OCI-LY3 (cell line): ENCODE data around the gene FRMD4A.
A peak's percentile ranks its signal among the peaks of the same experiment; 100 is the strongest.

Source experiments
- H2AFZ ChIP-seq: fragments of 200-600, 300-600 bp; shearing (Covaris generic); 2 replicates; pipeline ENCODE4 v1.6.0; 2014; ENCODE audit warnings: antibody characterized with exemption, low read depth, low read length
- H3K27ac ChIP-seq: fragments of 200-600, 300-600 bp; sonication (generic); 2 replicates; pipeline ENCODE4 v1.5.1; 2014; ENCODE audit warnings: mild to moderate bottlenecking, low read length, moderate library complexity, mixed read lengths
- H3K27me3 ChIP-seq: fragments of 200-600, 300-600 bp; sonication (generic); 2 replicates; pipeline ENCODE4 v1.6.1; 2014; ENCODE audit warnings: low read depth, low read length, mixed read lengths
- H3K36me3 ChIP-seq: fragments of 200-600, 300-600 bp; sonication (generic); replicated peaks from 2 replicates; pipeline ENCODE3; 2014; ENCODE audit warnings: low read depth, low read length, mixed read lengths
- H3K4me1 ChIP-seq: fragments of 300-600, 200-600 bp; sonication (generic); 2 replicates; pipeline ENCODE4 v1.6.1; 2014; ENCODE audit warnings: low read length, mixed read lengths
- H3K4me2 ChIP-seq: fragments of 200-600, 300-600 bp; sonication (generic); 2 replicates; pipeline ENCODE4 v1.6.1; 2014; ENCODE audit warnings: low read length, mixed read lengths
- H3K4me3 ChIP-seq: fragments of 300-600, 200-600 bp; sonication (generic); 2 replicates; pipeline ENCODE4 v1.5.1; 2014; ENCODE audit warnings: antibody characterized with exemption, mild to moderate bottlenecking, low read length, moderate library complexity
- H3K79me2 ChIP-seq: fragments of 300-600, 200-600 bp; shearing (Covaris generic); 2 replicates; pipeline ENCODE4 v1.6.1; 2014; ENCODE audit warnings: mild to moderate bottlenecking, low read length, mixed read lengths
- H3K9ac ChIP-seq: fragments of 300-600, 200-600 bp; shearing (Covaris generic); 2 replicates; pipeline ENCODE4 v1.6.0; 2014; ENCODE audit warnings: mild to moderate bottlenecking, low read length, moderate library complexity
- H3K9me3 ChIP-seq: fragments of 200-600, 300-600 bp; shearing (Covaris generic); 2 replicates; pipeline ENCODE4 v1.6.1; 2014; ENCODE audit warnings: low read length, mixed read lengths; ENCODE audit not compliant: insufficient read depth
- H4K20me1 ChIP-seq: fragments of 200-600, 300-600 bp; sonication (generic); 2 replicates; pipeline ENCODE4 v1.6.1; 2016; ENCODE audit warnings: low read length, mixed read lengths; ENCODE audit not compliant: insufficient read depth
- EZH2phosphoT487 ChIP-seq: fragments of 200-600 bp; shearing (Covaris generic); IDR thresholded peaks from 2 replicates; pipeline ENCODE4 v1.6.1; 2018; ENCODE audit warnings: antibody characterized with exemption, mixed run types, low read depth
- TF ChIP-seq, protein P1 (sequence below): fragments of 200-600, 300-600 bp; sonication (generic); IDR thresholded peaks from 2 replicates; pipeline ENCODE4 v1.5.1; 2014; ENCODE audit warnings: antibody characterized with exemption, low read length, low read depth

FRMD4A gene

GRCh38 chr10:13790196-13790595 lies 540.5 kb downstream of the FRMD4A start:
- Histone ChIP-seq H3K4me3 (no peak overlapping the region), H3K79me2 (no peaks in the 10 kb centered on the region), H3K4me2 (peak overlapping the region; percentile 17; the same call in 1 of the 2 replicates), H3K9me3 (no peaks in the 10 kb centered on the region), H4K20me1 (no peaks in the 10 kb centered on the region), H3K27me3 (peaks cover 9% of the 10 kb centered on the region), H2AFZ (no peak overlapping the region; the same call in 1 of the 2 replicates), H3K36me3 (no peaks in the 10 kb centered on the region), H3K27ac (no peak overlapping the region), H3K9ac (no peak overlapping the region), H3K4me1 (peaks cover 36% of the 10 kb centered on the region)
- TF ChIP-seq EZH2phosphoT487: no peak
- TF ChIP-seq, protein P1, sequence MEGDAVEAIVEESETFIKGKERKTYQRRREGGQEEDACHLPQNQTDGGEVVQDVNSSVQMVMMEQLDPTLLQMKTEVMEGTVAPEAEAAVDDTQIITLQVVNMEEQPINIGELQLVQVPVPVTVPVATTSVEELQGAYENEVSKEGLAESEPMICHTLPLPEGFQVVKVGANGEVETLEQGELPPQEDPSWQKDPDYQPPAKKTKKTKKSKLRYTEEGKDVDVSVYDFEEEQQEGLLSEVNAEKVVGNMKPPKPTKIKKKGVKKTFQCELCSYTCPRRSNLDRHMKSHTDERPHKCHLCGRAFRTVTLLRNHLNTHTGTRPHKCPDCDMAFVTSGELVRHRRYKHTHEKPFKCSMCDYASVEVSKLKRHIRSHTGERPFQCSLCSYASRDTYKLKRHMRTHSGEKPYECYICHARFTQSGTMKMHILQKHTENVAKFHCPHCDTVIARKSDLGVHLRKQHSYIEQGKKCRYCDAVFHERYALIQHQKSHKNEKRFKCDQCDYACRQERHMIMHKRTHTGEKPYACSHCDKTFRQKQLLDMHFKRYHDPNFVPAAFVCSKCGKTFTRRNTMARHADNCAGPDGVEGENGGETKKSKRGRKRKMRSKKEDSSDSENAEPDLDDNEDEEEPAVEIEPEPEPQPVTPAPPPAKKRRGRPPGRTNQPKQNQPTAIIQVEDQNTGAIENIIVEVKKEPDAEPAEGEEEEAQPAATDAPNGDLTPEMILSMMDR: no peak

GRCh38 chr10:13789448-13789829 lies 541.3 kb downstream of the FRMD4A start:
- H4K20me1 ChIP-seq: no peaks in the 10 kb centered on the region
- H3K4me2 ChIP-seq: no peak overlapping the region; the same call in 1 of the 2 replicates
- H3K36me3 ChIP-seq: no peaks in the 10 kb centered on the region
- TF ChIP-seq, protein P1: no peak
- no peak for TF ChIP-seq EZH2phosphoT487
- H3K79me2 ChIP-seq: no peaks in the 10 kb centered on the region
- no peak overlapping the region for H3K27ac ChIP-seq
- no peaks in the 10 kb centered on the region for H3K9me3 ChIP-seq
- peaks cover 5% of the 10 kb centered on the region for H3K27me3 ChIP-seq
- H3K4me3 ChIP-seq: no peak overlapping the region
- H3K9ac ChIP-seq: 0 out of 2 replicates have a peak overlapping the region, but pooled peaks have one; percentile 57
- no peak overlapping the region for H2AFZ ChIP-seq
- peaks cover 35% of the 10 kb centered on the region for H3K4me1 ChIP-seq

- Histone ChIP-seq H2AFZ (peak overlapping the region; percentile 94), H3K79me2 (no peaks in the 10 kb centered on the region), H3K9me3 (no peaks in the 10 kb centered on the region), H3K27ac (peak overlapping the region; percentile 68), H4K20me1 (no peaks in the 10 kb centered on the region), H3K36me3 (no peaks in the 10 kb centered on the region), H3K27me3 (peaks cover 5% of the 10 kb centered on the region), H3K4me1 (peaks cover 35% of the 10 kb centered on the region), H3K4me2 (peak overlapping the region; percentile 85), H3K9ac (peak overlapping the region; percentile 57), H3K4me3 (peak overlapping the region; percentile 43)
- TF ChIP-seq EZH2phosphoT487: no peak
- TF ChIP-seq, protein P1: no peak
These were observed 541.8 kb downstream of the FRMD4A start for GRCh38 chr10:13788711-13789447.

DNA sequence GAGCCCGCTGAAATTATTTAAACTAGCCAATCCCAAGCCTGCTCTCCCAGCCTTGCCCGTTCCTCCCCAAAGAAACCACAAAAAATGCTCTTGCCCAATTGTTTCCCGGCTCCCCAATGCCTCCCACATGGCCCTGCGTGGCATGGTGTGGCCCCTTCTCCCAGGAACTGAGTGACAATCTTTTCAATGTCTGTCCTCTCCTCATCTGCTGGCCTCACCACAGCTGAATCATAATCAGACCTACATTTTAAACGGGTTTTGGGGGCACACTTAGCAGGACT lies 542.5 kb downstream of the FRMD4A start:
- H3K9ac ChIP-seq: peak overlapping the region; percentile 57
- no peaks in the 10 kb centered on the region for H3K36me3 ChIP-seq

More for the DNA sequence above, 542.5 kb downstream of the FRMD4A start:
- no peaks in the 10 kb centered on the region for H3K79me2 ChIP-seq
- peak overlapping the region; percentile 85 for H3K4me2 ChIP-seq
- H3K9me3 ChIP-seq: no peaks in the 10 kb centered on the region
- H3K4me3 ChIP-seq: peak overlapping the region; percentile 43
- no peak for TF ChIP-seq EZH2phosphoT487
- TF ChIP-seq, protein P1: no peak
- H4K20me1 ChIP-seq: no peaks in the 10 kb centered on the region
- peak overlapping the region; percentile 68 for H3K27ac ChIP-seq
- H2AFZ ChIP-seq: peak overlapping the region; percentile 94
- peaks cover 35% of the 10 kb centered on the region for H3K4me1 ChIP-seq
- H3K27me3 ChIP-seq: peaks cover 5% of the 10 kb centered on the region; the same call in 1 of the 2 replicates
